ENCODE data around the gene CEP95. TPM values are rescaled to one million over a fixed set of nuclear protein-coding genes. Genes with fewer than 3 reads are reported as not detected.

Gene CEP95
- total and polyA plus RNA-seq, 2 of the 13 experiments (the other 11 are each of a cell fraction or from before 2014, with no cell fraction given), result 65.9 to 68.8 TPM

GRCh38 chr17:64496348-64496785 lies 10.4 kb upstream of the CEP95 start (continued):
- TF ChIP-seq, protein P1, sequence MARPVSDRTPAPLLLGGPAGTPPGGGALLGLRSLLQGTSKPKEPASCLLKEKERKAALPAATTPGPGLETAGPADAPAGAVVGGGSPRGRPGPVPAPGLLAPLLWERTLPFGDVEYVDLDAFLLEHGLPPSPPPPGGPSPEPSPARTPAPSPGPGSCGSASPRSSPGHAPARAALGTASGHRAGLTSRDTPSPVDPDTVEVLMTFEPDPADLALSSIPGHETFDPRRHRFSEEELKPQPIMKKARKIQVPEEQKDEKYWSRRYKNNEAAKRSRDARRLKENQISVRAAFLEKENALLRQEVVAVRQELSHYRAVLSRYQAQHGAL (CRISPR knock-in tag; IDR thresholded peaks at IDR 0.05; ENCODE audit: not compliant biosample characterization), result peak; percentile 6
- TF ChIP-seq TRIM24 (CRISPR knock-in tag; IDR thresholded peaks at IDR 0.05) (0 out of 2 replicates have a peak, but pooled peaks have one; percentile 29), GABPA (IDR thresholded peaks at IDR 0.05; ENCODE audit: low read depth, low read length) (no peak), GABPA (CRISPR knock-in tag; IDR thresholded peaks at IDR 0.05; ENCODE audit: low read depth) (no peak), NFYB (CRISPR knock-in tag; IDR thresholded peaks at IDR 0.05) (no peak), ZNF280D (CRISPR knock-in tag; IDR thresholded peaks at IDR 0.05) (0 out of 2 replicates have a peak, but pooled peaks have one; percentile 40), ZSCAN31 (CRISPR knock-in tag; IDR thresholded peaks at IDR 0.05; ENCODE audit: low read depth) (no peak), CAMTA2 (CRISPR knock-in tag; IDR thresholded peaks at IDR 0.05; ENCODE audit: borderline replicate concordance) (no peak; the same call in 1 of the 2 replicates), NBN (conservative IDR thresholded peaks at IDR 0.05) (no peak), ZNF225 (CRISPR knock-in tag; IDR thresholded peaks at IDR 0.05) (no peak), MAFF (IDR thresholded peaks at IDR 0.05; ENCODE audit: low read depth, low read length) (no peak), THAP9 (CRISPR knock-in tag; IDR thresholded peaks at IDR 0.05; ENCODE audit: borderline replicate concordance) (no peak), HNRNPH1 (optimal IDR thresholded peaks at IDR 0.05; ENCODE audit: low read depth, low read length) (no peak), NKX3-1 (CRISPR knock-in tag; IDR thresholded peaks at IDR 0.05) (no peak; the same call in 1 of the 2 replicates), CC2D1A (CRISPR knock-in tag; IDR thresholded peaks at IDR 0.05) (0 out of 2 replicates have a peak, but pooled peaks have one; percentile 3), ZNF703 (CRISPR knock-in tag; IDR thresholded peaks at IDR 0.05; ENCODE audit: borderline replicate concordance) (no peak), NR2F2 (IDR thresholded peaks at IDR 0.05; ENCODE audit: borderline replicate concordance, low read depth) (peak; percentile 10; the same call in 1 of the 2 replicates), TP53 (CRISPR knock-in tag; conservative IDR thresholded peaks at IDR 0.05) (0 out of 2 replicates have a peak, but pooled peaks have one; percentile 80), ZSCAN9 (CRISPR knock-in tag; IDR thresholded peaks at IDR 0.05; ENCODE audit: borderline replicate concordance) (no peak; the same call in 1 of the 2 replicates), ZNF430 (CRISPR knock-in tag; IDR thresholded peaks at IDR 0.05) (0 out of 2 replicates have a peak, but pooled peaks have one; percentile 89)
- TF ChIP-seq, protein P2, sequence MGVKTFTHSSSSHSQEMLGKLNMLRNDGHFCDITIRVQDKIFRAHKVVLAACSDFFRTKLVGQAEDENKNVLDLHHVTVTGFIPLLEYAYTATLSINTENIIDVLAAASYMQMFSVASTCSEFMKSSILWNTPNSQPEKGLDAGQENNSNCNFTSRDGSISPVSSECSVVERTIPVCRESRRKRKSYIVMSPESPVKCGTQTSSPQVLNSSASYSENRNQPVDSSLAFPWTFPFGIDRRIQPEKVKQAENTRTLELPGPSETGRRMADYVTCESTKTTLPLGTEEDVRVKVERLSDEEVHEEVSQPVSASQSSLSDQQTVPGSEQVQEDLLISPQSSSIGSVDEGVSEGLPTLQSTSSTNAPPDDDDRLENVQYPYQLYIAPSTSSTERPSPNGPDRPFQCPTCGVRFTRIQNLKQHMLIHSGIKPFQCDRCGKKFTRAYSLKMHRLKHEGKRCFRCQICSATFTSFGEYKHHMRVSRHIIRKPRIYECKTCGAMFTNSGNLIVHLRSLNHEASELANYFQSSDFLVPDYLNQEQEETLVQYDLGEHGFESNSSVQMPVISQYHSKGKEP (CRISPR knock-in tag; IDR thresholded peaks at IDR 0.05), result peak; percentile 61; the same call in 1 of the 2 replicates
- TF ChIP-seq, protein P3, sequence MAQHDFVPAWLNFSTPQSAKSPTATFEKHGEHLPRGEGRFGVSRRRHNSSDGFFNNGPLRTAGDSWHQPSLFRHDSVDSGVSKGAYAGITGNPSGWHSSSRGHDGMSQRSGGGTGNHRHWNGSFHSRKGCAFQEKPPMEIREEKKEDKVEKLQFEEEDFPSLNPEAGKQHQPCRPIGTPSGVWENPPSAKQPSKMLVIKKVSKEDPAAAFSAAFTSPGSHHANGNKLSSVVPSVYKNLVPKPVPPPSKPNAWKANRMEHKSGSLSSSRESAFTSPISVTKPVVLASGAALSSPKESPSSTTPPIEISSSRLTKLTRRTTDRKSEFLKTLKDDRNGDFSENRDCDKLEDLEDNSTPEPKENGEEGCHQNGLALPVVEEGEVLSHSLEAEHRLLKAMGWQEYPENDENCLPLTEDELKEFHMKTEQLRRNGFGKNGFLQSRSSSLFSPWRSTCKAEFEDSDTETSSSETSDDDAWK (CRISPR knock-in tag; IDR thresholded peaks at IDR 0.05), result no peak

Measured in HepG2 (cell line).